NCI-H1930 (cell line): Measurements from ENCODE around the gene ARL8A.
A peak's percentile ranks its signal among the peaks of the same experiment; 100 is the strongest.
"Not testable (repeated sequence)": the region's sequence is repeated elsewhere in the genome, so short reads cannot be mapped to it uniquely, and the experiment has no call there.

ENCODE experiments used
- DNase-seq, 2 experiments: peaks; one replicate each; lab custom pipeline; 2025; lab: John Stamatoyannopoulos, UW

The ARL8A gene

GRCh38 chr1:202173993-202174392 is 29.5 kb upstream of the ARL8A start:
- no peak for DNase-seq

GRCh38 chr1:202172015-202172355 is 27.4 kb upstream of the ARL8A start:
- DNase-seq = peak in 1 of 2 experiments; percentile 9

- DNase-seq = no peak
These were observed 26.9 kb upstream of the ARL8A start for GRCh38 chr1:202171292-202172014.

GRCh38 chr1:202170726-202171125 is 26.2 kb upstream of the ARL8A start:
- no peak for DNase-seq

GRCh38 chr1:202168861-202169260 is 24.3 kb upstream of the ARL8A start:
- DNase-seq = no peak

GRCh38 chr1:202167708-202168415 is 23.3 kb upstream of the ARL8A start:
- DNase-seq = no peak

- not testable (repeated sequence) for DNase-seq
These were observed 22.5 kb upstream of the ARL8A start for GRCh38 chr1:202167054-202167453.

- DNase-seq = no peak
These were observed 21.7 kb upstream of the ARL8A start for GRCh38 chr1:202165942-202166843.

- no peak for DNase-seq
These were observed 20.9 kb upstream of the ARL8A start for GRCh38 chr1:202165267-202165941.

- no peak for DNase-seq
These were observed 19.9 kb upstream of the ARL8A start for GRCh38 chr1:202164271-202165037.

GRCh38 chr1:202163281-202164270 is 19.0 kb upstream of the ARL8A start:
- no peak for DNase-seq

- no peak for DNase-seq
These were observed 18.1 kb upstream of the ARL8A start for GRCh38 chr1:202162418-202163280.

- DNase-seq = no peak
These were observed 17.5 kb upstream of the ARL8A start for GRCh38 chr1:202162047-202162417.

GRCh38 chr1:202161151-202162046 is 16.9 kb upstream of the ARL8A start:
- DNase-seq = no peak

- DNase-seq = no peak
These were observed 15.9 kb upstream of the ARL8A start, which contains the start of gene PTPN7 for GRCh38 chr1:202160377-202160940. PTPN7 (minus strand) TSS chr1:202160602; CDS start chr1:202159402, 1,200 bp downstream.

- DNase-seq = no peak
These were observed 15.2 kb upstream of the ARL8A start for GRCh38 chr1:202159534-202160371.
